Cortex of kidney (tissue), 1 donor: Measurements from ENCODE around the gene TEAD1.
"Not testable (repeated sequence)": the region's sequence is repeated elsewhere in the genome, so short reads cannot be mapped to it uniquely, and the experiment has no call there.

ENCODE experiments used
- DNase-seq: peaks from one replicate; lab custom pipeline; 2025; lab: John Stamatoyannopoulos, UW

TEAD1 gene

GRCh38 chr11:12864316-12865156, 190.3 kb downstream of the TEAD1 start:
- DNase-seq, result no peak

DNA sequence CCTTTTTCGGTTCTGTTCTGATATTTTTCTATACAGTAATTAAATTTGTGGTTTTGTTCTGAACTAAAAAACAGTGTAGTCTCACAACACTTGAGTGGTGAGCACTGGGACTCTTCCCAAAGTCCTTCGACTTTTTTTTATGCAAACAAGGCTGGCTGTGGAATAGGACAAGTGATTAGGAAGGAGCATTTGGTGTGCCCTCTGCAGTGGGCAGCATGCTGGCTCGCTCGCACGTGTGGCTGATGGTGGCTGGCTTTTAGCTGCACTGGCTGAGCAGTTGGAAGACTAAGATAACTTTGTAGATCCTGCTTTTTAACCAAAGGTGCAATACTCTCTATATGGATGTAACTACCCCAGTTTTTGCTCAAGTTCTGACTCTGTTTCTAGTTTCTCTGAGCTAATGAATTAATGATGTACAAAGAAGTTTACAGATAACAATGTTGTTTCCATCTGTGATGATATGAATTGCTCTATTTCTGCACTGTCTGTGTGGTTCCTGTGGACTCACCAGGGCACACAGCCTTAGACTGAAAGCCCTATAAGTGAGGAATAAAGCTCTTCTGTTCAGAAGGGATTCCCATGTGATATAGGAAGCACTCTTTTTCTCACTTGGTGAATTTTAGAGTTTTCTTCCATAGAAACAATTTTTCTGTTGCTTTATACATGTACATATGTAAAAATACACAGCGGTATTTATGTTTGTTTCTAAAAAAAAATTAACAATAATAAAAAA, 191.8 kb downstream of the TEAD1 start:
- DNase-seq, result no peak

GRCh38 chr11:12867531-12867930, 193.3 kb downstream of the TEAD1 start:
- DNase-seq, result no peak

DNA sequence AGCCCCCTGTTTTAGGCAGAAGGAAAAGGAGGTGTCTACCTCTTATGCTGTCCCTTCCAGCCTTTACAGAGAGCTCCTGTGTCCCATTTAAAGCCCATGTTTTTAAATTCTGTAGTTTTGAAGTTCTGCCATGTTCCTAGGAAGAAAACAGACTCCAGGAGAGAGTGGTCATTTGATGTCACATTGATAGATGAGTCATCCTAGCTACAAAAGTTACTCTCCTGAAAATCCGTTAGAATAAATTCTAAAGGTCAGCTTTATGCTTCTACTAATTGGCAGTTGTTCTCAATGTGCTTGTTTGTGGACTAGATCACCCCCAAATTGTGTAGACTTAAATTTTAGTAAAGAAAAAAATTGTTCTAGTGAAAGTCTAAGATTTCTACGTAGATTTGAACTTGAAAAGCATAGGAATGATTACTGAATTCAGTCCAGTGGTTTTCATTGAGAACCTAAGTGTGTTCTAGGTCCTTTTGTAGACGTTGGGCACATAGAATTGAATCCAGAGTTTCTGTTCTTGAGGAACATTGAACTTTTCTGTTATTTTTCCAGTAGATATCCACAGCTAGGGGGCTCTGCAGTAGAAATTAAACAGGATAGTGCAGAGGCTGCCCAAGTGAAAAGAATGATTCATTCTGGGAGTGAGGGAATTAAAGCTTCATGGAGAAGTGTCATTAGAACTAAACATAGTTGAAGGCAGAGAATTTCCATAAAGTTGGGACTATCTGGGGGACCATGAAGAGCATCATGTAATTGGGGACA, 194.3 kb downstream of the TEAD1 start:
- no peak for DNase-seq

GRCh38 chr11:12871241-12871640, 197.0 kb downstream of the TEAD1 start:
- DNase-seq, result no peak

DNA sequence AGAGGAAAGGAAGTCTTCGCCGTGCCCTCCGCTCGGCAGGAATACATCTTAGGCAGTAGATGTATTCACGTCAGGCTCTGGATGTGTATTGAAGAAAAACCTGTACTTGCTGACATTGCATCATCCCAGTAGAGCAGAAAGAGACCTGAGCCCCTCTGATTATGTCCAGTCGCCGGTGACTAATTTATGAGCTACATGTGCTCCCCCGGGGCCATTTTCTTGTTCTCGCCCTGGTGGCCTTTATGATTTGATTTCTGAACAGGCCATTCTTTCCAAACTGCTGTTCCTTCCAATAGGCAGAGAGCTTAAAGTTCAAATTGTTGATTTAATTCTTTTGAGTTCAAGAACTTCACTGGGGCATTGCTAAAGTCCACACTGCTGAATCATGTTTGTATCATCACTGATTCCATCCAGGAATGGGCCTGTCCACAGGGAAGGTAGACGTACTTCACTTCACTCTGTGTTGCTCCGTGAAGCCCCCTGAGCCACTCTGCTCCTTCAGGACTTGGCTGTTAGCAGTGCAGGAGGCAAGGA, 197.6 kb downstream of the TEAD1 start:
- DNase-seq, result no peak

DNA sequence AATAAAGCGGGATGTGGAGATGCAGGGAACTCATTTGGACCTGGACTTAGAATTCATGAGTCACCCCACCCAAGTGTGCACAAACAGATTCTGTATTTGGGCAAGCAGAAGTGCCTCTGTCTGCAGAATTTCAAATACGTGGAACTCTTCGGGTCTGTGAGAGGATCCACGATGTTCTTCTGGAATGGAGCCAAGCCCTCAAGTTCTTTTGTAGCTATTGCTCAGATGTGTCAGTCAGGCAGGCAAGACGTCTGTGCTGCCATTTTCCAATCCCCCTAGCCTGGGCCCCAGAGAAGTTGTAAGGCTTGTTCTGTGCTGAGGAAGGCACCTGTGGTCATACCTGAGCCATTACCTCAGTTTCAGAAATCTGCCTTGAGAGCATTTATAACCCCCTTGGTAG, 202.1 kb downstream of the TEAD1 start:
- no peak for DNase-seq

- DNase-seq, result no peak
Observed at GRCh38 chr11:12876988-12877387, 202.8 kb downstream of the TEAD1 start.

DNA sequence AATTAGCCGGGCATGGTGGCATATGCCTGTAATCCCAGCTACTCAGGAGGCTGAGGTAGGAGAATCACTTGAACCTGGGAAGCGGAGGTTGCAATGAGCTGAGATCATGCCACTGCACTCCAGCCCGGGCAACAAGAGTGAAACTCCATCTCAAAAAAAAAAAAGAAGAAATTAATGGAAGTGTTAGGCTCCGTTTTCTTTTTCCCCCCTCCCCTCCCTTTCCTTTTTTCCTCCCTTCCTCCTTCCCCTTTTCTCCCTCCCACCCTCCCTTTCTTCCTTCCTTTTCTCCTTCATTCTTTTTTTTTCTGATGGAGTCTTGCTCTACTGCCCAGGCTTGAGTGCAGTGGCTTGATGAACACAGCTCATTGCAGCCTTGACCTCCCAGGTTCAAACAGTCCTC, 203.3 kb downstream of the TEAD1 start:
- not testable (repeated sequence) for DNase-seq

- no peak for DNase-seq
Observed at GRCh38 chr11:12880327-12880726, 206.1 kb downstream of the TEAD1 start.

- DNase-seq, result no peak
Observed at GRCh38 chr11:12882670-12883069, 208.4 kb downstream of the TEAD1 start.

- no peak for DNase-seq
Observed at GRCh38 chr11:12884751-12885318, 210.6 kb downstream of the TEAD1 start.

DNA sequence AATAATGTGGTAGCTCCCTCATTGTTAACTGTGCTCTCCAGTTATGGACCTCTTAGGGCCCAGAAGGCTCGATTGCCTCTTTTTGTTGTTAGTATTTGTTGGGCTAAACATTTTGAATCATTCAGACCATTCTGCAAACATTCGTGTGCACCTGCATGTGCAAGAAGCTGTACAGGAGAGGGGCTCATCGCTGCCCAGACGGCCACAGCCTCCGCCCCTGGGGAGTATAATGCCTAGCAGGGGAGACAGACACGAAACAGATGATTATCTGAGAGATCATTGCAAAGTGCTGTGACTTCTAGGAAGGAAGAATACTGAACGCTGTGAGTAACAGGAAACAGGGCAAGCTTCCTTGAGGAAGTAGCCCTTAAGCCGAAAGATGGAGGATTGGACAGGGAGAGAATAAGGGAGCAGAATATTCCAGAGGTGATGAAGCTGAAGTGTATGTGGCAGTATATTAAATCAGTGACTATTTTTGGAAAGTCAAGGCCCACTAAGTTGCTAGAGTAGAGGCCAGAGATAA, 211.6 kb downstream of the TEAD1 start:
- no peak for DNase-seq

GRCh38 chr11:12886508-12886907, 212.3 kb downstream of the TEAD1 start:
- no peak for DNase-seq

- DNase-seq, result no peak
Observed at GRCh38 chr11:12888525-12889158, 214.4 kb downstream of the TEAD1 start.

DNA sequence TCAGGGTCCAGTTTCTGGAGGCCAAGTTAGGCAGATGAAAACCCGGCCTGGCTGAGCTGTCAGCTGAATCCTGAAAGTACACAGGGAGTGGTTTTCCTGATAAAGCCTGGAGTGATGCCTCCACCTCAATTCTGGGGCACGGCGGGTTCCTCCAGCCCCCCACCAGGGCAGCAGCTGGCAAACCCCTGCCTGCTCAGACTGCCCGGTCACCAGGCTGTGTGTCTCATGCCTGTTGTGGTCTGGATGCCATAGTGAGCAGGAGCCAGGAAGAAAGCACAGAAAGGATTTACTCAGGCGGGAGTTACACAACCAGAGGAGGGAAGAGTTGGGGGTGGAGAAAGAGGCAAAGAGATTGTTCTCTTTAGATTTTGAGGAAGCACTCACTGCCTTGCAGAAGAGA, 215.0 kb downstream of the TEAD1 start:
- DNase-seq, result no peak

- no peak for DNase-seq
Observed at GRCh38 chr11:12890476-12890875, 216.3 kb downstream of the TEAD1 start.

DNA sequence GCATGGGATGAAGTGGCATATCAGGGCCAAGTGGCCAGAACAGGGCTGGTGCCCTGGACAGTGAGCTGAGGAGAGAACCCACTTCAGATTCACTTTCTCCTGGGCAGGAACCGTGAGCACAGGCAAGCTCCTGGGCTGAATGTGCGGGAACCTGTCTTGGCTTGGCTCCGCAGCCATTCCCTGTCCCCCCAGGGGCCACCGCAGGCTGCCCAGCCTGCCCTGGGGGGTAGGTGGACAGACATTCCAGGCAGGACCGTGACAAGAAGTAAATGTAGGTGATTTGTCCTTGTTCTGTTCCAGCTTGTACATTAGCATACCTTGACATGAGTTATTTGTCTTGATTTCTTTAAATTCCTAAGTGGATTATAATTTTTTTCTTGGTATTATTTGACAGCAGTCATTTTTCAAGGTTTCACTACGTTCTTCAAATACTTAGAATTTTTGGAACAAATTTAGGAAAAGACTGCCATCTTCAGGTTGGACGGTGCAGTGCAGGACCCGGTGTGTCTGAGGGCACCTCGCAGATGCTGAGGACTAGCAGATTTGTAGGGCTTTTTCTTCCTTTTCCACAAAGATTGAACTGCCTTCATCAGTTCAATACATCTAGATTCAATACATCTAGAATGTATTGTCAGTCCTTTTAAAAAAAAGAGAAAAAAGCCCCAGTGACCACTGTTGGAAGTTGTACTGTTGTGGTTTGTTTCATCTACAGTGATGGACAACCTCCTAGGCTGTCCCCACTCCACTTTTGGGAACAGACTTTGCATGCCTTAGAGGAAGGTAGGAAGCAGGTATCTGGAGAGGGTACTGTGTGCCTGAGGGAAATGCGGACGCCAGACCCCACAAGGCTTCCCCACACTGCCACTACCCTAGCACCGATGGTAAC, 219.8 kb downstream of the TEAD1 start:
- no peak for DNase-seq

- no peak for DNase-seq
Observed at GRCh38 chr11:12897390-12897789, 223.2 kb downstream of the TEAD1 start.

- no peak for DNase-seq
Observed at GRCh38 chr11:12897867-12898266, 223.6 kb downstream of the TEAD1 start.
